ENCODE measurements around the gene FOXO3.

The FOXO3 gene

DNA sequence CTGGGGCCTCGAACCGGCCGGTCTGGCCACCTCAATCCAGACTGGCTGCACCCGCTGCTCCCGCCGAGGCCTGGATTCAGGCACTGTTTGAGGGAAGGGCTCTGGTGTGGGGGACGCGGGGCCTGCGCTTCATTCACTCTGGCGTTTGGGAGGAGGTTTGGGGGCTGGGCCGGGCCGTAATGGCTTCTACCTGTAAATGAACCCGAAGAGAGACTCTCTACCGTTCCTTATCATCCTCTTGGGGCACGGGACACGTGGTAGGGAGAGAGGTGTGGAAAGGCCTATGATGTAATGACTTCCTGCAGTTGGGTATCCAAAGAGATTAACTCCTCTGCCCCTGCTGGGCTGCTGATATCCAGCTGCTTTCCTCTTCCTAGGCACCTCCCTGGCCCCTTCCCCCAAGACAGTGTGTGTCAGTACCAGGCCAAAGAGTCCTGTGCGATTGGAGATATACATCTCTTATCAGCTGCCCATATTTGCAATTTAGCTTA, 1.8 kb downstream of the FOXO3 start:
- H3K4me3 ChIP-seq (replicated peaks; ENCODE audit: low read depth, low read length): peak overlapping the region; percentile 92
- TF ChIP-seq, protein P1, sequence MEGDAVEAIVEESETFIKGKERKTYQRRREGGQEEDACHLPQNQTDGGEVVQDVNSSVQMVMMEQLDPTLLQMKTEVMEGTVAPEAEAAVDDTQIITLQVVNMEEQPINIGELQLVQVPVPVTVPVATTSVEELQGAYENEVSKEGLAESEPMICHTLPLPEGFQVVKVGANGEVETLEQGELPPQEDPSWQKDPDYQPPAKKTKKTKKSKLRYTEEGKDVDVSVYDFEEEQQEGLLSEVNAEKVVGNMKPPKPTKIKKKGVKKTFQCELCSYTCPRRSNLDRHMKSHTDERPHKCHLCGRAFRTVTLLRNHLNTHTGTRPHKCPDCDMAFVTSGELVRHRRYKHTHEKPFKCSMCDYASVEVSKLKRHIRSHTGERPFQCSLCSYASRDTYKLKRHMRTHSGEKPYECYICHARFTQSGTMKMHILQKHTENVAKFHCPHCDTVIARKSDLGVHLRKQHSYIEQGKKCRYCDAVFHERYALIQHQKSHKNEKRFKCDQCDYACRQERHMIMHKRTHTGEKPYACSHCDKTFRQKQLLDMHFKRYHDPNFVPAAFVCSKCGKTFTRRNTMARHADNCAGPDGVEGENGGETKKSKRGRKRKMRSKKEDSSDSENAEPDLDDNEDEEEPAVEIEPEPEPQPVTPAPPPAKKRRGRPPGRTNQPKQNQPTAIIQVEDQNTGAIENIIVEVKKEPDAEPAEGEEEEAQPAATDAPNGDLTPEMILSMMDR (IDR thresholded peaks at IDR 0.05; ENCODE audit: insufficient read depth, low read length, poor library complexity, severe bottlenecking): no peak
- H3K27me3 ChIP-seq (replicated peaks; ENCODE audit: control insufficient read depth, insufficient read depth, low read length): no peaks in the 10 kb centered on the region
- peaks cover 2% of the 10 kb centered on the region for H3K36me3 ChIP-seq (ENCODE audit: control insufficient read depth, insufficient read depth, low read length)
- DNase-seq (ENCODE audit: extremely low read depth, insufficient read length): peak; percentile 18

DNA sequence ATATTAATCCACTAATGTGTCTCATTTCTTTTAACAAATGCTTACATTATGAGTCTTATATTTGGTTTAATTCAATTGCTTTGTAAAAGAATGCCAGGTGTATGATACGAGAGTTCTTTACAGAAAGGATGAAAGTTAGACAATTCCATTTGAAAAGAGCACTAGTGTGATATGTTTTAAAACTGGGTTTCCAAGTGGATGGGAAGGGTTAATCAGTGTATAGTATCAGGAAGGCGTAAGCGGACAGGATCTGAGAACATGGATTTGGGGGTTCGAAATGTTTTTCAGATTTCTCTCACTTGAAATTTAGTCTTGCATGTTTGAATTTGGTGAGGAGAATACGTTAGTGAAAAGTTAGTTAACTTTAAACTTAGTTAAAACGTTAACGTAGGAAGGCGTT, 2.6 kb downstream of the FOXO3 start:
- H3K36me3 ChIP-seq (ENCODE audit: control insufficient read depth, insufficient read depth, low read length): peaks cover 5% of the 10 kb centered on the region
- H3K27me3 ChIP-seq (replicated peaks; ENCODE audit: control insufficient read depth, insufficient read depth, low read length): no peaks in the 10 kb centered on the region
- TF ChIP-seq, protein P1 (IDR thresholded peaks at IDR 0.05; ENCODE audit: insufficient read depth, low read length, poor library complexity, severe bottlenecking): no peak
- no peak for DNase-seq (ENCODE audit: extremely low read depth, insufficient read length)
- H3K4me3 ChIP-seq (replicated peaks; ENCODE audit: low read depth, low read length): peak overlapping the region; percentile 18

DNA sequence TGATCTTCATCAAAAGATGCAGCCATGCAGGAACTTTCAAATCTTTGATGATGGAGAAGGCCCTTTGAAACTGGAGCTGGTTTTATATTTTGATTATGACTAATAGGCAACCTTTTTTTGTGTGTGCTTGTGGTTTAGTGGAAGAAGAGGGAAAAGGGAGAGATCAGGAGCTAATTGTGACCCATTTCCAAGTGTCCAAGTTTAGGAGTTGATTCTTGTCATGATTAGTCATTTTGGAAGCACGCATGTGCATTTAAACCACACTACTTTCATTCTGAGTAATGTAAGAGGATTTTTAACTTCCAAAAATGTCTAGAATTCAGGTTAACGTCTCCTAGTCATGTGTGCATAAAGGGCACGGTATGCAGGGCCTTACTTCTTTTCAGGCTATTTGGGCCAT, 3.5 kb downstream of the FOXO3 start:
- DNase-seq (ENCODE audit: extremely low read depth, insufficient read length): peak; percentile 59
- TF ChIP-seq, protein P1 (IDR thresholded peaks at IDR 0.05; ENCODE audit: insufficient read depth, low read length, poor library complexity, severe bottlenecking): no peak
- H3K36me3 ChIP-seq (ENCODE audit: control insufficient read depth, insufficient read depth, low read length): peaks cover 9% of the 10 kb centered on the region
- H3K27me3 ChIP-seq (replicated peaks; ENCODE audit: control insufficient read depth, insufficient read depth, low read length): no peaks in the 10 kb centered on the region
- no peak overlapping the region; the same call in 1 of the 2 replicates for H3K4me3 ChIP-seq (replicated peaks; ENCODE audit: low read depth, low read length)

DNA sequence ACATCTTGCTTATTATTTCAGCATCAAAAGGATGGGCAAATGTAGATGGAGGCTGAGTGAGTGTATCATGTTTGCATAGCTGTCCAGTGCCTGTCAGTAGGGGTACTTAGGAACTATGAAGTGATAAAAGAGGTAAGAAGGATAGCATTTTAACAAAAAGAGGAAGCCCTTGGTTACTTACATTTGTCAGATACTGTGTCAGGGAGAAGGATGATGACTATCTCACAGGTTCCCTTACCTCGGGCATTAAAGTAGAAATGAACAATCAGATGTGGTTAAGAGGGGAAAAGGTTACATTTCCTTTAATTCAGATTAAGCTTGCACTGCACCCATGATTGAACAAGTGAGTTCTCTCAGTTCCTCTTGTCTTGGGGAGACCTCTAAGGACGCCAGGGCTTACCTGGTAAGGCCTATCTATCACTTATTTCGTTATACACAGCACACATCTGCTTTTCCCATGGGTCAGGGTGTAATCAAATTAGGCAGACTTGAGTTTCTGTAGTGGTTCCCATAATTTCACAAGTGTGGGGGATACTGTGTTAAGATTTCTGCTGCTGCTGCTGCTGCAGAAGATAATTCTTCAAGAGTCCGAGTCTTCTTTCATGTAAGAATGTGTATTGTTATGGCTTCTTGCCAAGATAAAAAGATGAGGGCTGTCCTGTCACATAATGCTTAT, 4.5 kb downstream of the FOXO3 start:
- TF ChIP-seq, protein P1 (IDR thresholded peaks at IDR 0.05; ENCODE audit: insufficient read depth, low read length, poor library complexity, severe bottlenecking): no peak
- H3K4me3 ChIP-seq (replicated peaks; ENCODE audit: low read depth, low read length): peak overlapping the region; percentile 42
- peak; percentile 85 for DNase-seq (ENCODE audit: extremely low read depth, insufficient read length)
- peaks cover 13% of the 10 kb centered on the region for H3K36me3 ChIP-seq (ENCODE audit: control insufficient read depth, insufficient read depth, low read length)
- H3K27me3 ChIP-seq (replicated peaks; ENCODE audit: control insufficient read depth, insufficient read depth, low read length): no peaks in the 10 kb centered on the region

DNA sequence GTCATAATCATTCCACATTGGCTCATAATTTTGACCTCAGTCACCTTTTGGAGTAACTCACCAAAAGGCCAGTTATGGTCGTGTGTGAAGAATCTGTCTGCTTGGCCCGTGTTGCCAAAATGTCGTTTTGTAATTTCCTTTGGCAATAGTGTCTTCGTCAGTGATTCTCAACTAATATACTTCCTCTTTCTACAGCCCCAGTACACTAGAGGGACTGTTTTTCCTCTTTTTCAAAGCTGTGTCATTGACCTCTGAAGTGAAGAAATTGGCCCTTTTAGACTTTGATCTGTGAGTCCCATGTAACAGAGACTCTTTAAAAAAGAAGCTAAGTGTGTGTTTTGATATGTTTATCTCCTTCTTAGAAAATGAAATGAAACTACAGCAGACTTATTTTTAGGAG, 5.2 kb downstream of the FOXO3 start:
- TF ChIP-seq, protein P1 (IDR thresholded peaks at IDR 0.05; ENCODE audit: insufficient read depth, low read length, poor library complexity, severe bottlenecking): peak; percentile 30
- Histone ChIP-seq H3K4me3 (replicated peaks; ENCODE audit: low read depth, low read length) (peak overlapping the region; percentile 42; the same call in 1 of the 2 replicates), H3K36me3 (ENCODE audit: control insufficient read depth, insufficient read depth, low read length) (peaks cover 13% of the 10 kb centered on the region), H3K27me3 (replicated peaks; ENCODE audit: control insufficient read depth, insufficient read depth, low read length) (no peaks in the 10 kb centered on the region)
- DNase-seq (ENCODE audit: extremely low read depth, insufficient read length): peak; percentile 47
